ENCODE results near the gene TRIM65.
"Not testable (repeated sequence)": the region's sequence is repeated elsewhere in the genome, so short reads cannot be mapped to it uniquely, and the experiment has no call there.

TRIM65 gene

DNA sequence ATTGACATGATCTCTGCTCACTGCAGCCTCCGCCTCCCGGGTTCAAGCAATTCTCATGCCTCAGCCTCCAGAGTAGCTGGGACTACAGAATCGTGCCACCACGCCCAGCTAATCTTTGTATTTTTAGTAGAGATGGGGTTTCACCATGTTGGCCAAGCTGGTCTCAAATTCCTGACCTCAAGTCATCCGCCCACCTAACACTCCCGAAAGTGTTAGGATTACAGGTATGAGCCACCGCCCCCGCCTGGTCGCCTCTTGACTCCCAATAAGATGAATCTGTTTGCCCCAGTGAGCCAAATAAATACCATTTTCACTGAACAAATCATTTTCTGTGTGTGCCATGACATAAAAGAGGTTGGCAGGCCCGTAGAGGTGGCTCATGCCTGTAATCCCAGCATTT, 37.4 kb downstream of the TRIM65 start:
- not testable (repeated sequence) for H2AFZ ChIP-seq (ENCODE audit: low read depth, low read length); H4K8ac ChIP-seq (ENCODE audit: low read length); H2BK5ac ChIP-seq (ENCODE audit: low read depth, low read length, poor library complexity, severe bottlenecking); H3K79me1 ChIP-seq (replicated peaks; ENCODE audit: low read length, poor library complexity, severe bottlenecking); H3K27ac ChIP-seq (ENCODE audit: low read length, poor library complexity, severe bottlenecking); H2BK120ac ChIP-seq (ENCODE audit: low read depth, low read length); H2AK5ac ChIP-seq (ENCODE audit: low read length, severe bottlenecking); H3K14ac ChIP-seq (ENCODE audit: low read length in 2 of 2); H3K36me3 ChIP-seq (ENCODE audit: control insufficient read depth in 1 of 2, insufficient read depth in 2 of 2, low read depth in 1 of 2, low read length in 2 of 2); H3K4ac ChIP-seq (ENCODE audit: low read depth in 1 of 2, low read length in 2 of 2); H3K4me1 ChIP-seq (ENCODE audit: control insufficient read depth, insufficient read depth, low read depth, low read length); H2BK12ac ChIP-seq (ENCODE audit: low read length in 2 of 2); DNase-seq; H3K23ac ChIP-seq (ENCODE audit: low read length in 2 of 2); H4K91ac ChIP-seq (ENCODE audit: low read length); H3K4me2 ChIP-seq (ENCODE audit: low read length, poor library complexity, severe bottlenecking); H3K9ac ChIP-seq (ENCODE audit: low read length); H3K18ac ChIP-seq (ENCODE audit: low read depth in 1 of 2, low read length in 2 of 2); H3K27me3 ChIP-seq (ENCODE audit: control insufficient read depth in 1 of 2, insufficient read depth in 1 of 2, low read length in 2 of 2); H3K9me3 ChIP-seq (ENCODE audit: control insufficient read depth, low read length); H3K4me3 ChIP-seq (ENCODE audit: insufficient read depth in 1 of 2, low read depth in 1 of 2, low read length in 2 of 2)
- WGBS: 89% methylated on average over 10 of the region's 10 CpGs
- H2BK15ac ChIP-seq (ENCODE audit: low read depth, poor library complexity, severe bottlenecking): peak overlapping the region; percentile 52

DNA sequence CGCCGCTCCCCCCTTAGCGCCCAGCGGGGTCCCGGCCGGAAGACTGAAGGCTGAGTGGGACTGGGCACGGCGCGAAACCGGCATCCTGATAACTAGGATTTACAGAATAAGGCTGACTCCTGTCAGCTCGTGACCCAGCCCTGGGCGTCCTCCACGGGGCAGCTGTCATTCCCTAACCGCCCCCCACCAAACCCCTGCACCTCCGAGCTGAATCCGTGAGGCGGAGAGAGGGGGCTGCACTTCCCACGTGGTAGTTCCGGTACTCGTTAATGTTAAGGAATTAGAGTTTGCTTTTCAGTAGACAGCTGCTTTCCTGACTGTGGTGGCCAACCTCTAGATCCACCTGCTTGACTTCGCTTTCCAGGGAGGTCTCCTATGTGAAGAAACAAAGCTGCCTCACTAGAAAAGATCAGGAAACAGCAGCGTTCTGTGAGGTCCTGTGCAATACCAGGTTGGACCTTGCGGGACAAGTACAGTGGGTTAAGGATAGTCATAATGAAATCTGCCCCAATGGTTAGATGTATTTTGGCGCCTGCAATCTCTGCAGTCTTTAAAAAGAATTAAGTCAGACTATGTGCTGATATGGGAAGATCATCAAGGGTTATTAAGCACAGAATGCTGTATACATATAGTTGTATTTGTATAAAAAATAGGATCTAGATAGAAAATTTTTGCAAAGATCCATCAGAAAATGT, 40.5 kb downstream of the TRIM65 start:
- H2BK15ac ChIP-seq (ENCODE audit: low read depth, poor library complexity, severe bottlenecking): no peak overlapping the region
- H4K8ac ChIP-seq (ENCODE audit: low read length): peak overlapping the region; percentile 78
- WGBS: 4% methylated on average over 24 of the region's 24 CpGs
- peaks cover 8% of the 10 kb centered on the region for H3K4me1 ChIP-seq (ENCODE audit: control insufficient read depth, insufficient read depth, low read depth, low read length)
- peaks cover 6 to 13% of the 10 kb centered on the region in 2 experiments for H3K36me3 ChIP-seq (ENCODE audit: control insufficient read depth in 1 of 2, insufficient read depth in 2 of 2, low read depth in 1 of 2, low read length in 2 of 2)
- H3K14ac ChIP-seq (ENCODE audit: low read length in 2 of 2): peak overlapping the region in 1 of 2 experiments; percentile 44
- H4K91ac ChIP-seq (ENCODE audit: low read length): no peak overlapping the region
- DNase-seq: peak; percentile 67
- peak overlapping the region; percentile 76 to 90 for H3K4me3 ChIP-seq (ENCODE audit: insufficient read depth in 1 of 2, low read depth in 1 of 2, low read length in 2 of 2)
- peak overlapping the region; percentile 89 for H3K4me2 ChIP-seq (ENCODE audit: low read length, poor library complexity, severe bottlenecking)
- peaks cover 2% of the 10 kb centered on the region for H3K79me1 ChIP-seq (replicated peaks; ENCODE audit: low read length, poor library complexity, severe bottlenecking)
- H2BK120ac ChIP-seq (ENCODE audit: low read depth, low read length): peak overlapping the region; percentile 93
- H3K18ac ChIP-seq (ENCODE audit: low read depth in 1 of 2, low read length in 2 of 2): peak overlapping the region; percentile 80 to 95
- H3K27me3 ChIP-seq (ENCODE audit: control insufficient read depth in 1 of 2, insufficient read depth in 1 of 2, low read length in 2 of 2): no peaks in the 10 kb centered on the region
- no peak overlapping the region for H2BK5ac ChIP-seq (ENCODE audit: low read depth, low read length, poor library complexity, severe bottlenecking)
- H3K9ac ChIP-seq (ENCODE audit: low read length): peak overlapping the region; percentile 94
- peak overlapping the region; percentile 74 for H3K27ac ChIP-seq (ENCODE audit: low read length, poor library complexity, severe bottlenecking)
- peak overlapping the region in 1 of 2 experiments; percentile 23 for H3K23ac ChIP-seq (ENCODE audit: low read length in 2 of 2)
- H3K9me3 ChIP-seq (ENCODE audit: control insufficient read depth, low read length): no peaks in the 10 kb centered on the region
- peak overlapping the region; percentile 60 for H2AFZ ChIP-seq (ENCODE audit: low read depth, low read length)
- peak overlapping the region in 1 of 2 experiments; percentile 82 for H2BK12ac ChIP-seq (ENCODE audit: low read length in 2 of 2)
- no peak overlapping the region for H2AK5ac ChIP-seq (ENCODE audit: low read length, severe bottlenecking)
- H3K4ac ChIP-seq (ENCODE audit: low read depth in 1 of 2, low read length in 2 of 2): peak overlapping the region; percentile 77 to 85

DNA sequence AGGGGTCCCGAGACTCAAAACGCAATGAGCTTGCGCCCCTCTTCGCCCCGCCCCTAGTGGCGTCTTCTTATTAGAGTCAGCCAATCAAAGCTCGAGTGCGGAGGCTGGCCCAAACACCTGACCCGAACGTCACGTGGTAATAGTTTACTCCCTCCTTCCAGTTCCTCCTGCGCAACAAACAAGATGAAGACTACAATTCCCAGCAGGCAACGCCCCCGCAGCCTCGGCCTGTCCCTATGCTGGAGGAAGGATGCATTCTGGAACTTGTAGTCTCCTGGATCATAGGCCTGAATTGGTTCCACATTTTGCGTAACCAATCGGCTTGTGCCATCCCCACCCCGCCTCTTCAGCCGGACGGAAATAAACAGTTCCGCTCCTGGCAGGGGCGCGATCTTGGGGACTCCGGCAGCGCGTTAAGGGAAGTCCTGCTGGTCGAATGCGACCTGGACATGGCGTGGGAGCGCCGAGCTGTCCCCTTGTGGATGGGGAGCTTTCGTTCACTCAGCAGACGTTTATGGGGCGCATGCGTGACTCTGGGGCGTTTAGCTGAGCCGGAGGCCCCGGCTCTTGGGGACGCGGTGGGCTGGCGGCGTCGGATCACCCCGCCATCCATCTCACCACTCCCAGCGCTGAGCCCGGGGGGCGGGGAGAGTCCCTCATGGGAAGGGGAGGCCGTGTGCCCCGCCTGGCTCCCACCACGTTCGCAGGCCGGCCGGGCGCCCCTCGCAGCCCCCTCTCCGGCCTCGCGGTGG, 41.3 kb downstream of the TRIM65 start, which contains the start of gene WBP2:
WBP2 (minus strand) TSS at position 26 of the 752 bp plus-strand sequence. CDS start 38 bp downstream, outside the sequence.
- under 1% methylated on average over 56 of the region's 58 CpGs for WGBS
- H3K27ac ChIP-seq (ENCODE audit: low read length, poor library complexity, severe bottlenecking): peak within 1 kb of the TSS; percentile 87
- H3K9ac ChIP-seq (ENCODE audit: low read length): peak within 1 kb of the TSS; percentile 94

DNA sequence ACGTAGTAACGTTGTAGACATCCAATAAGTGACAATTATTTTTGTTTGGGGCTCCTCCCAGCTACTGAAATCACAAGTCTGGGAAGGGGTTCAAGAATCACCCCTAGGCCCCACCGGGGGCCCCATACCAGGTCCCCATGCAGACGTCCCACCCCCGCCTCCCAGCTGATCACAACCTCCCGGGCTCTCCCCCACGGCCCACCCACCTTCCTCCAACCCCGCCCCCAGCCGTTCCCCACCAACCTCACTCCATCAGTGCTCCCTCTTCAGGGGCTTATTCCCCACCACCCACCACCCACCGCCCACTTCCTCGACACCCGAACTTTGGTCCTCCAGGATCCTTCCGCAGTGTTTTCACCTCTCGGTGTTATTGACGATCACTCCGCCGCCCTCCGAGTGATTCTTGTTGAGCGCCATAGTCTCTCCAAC, 41.9 kb downstream of the TRIM65 start:
- 3% methylated on average over 19 of the region's 19 CpGs for WGBS
- peak overlapping the region; percentile 87 for H2BK120ac ChIP-seq (ENCODE audit: low read depth, low read length)
- H2BK12ac ChIP-seq (ENCODE audit: low read length in 2 of 2): no peak overlapping the region
- H2AFZ ChIP-seq (ENCODE audit: low read depth, low read length): no peak overlapping the region
- peaks cover 9% of the 10 kb centered on the region for H3K4me1 ChIP-seq (ENCODE audit: control insufficient read depth, insufficient read depth, low read depth, low read length)
- peaks cover 4% of the 10 kb centered on the region for H3K79me1 ChIP-seq (replicated peaks; ENCODE audit: low read length, poor library complexity, severe bottlenecking)
- H3K23ac ChIP-seq (ENCODE audit: low read length in 2 of 2): no peak overlapping the region
- H2AK5ac ChIP-seq (ENCODE audit: low read length, severe bottlenecking): no peak overlapping the region
- H2BK15ac ChIP-seq (ENCODE audit: low read depth, poor library complexity, severe bottlenecking): no peak overlapping the region
- DNase-seq: no peak
- peak overlapping the region; percentile 85 for H2BK5ac ChIP-seq (ENCODE audit: low read depth, low read length, poor library complexity, severe bottlenecking)
- peak overlapping the region in 1 of 2 experiments; percentile 72 for H3K18ac ChIP-seq (ENCODE audit: low read depth in 1 of 2, low read length in 2 of 2)
- H3K27me3 ChIP-seq (ENCODE audit: control insufficient read depth in 1 of 2, insufficient read depth in 1 of 2, low read length in 2 of 2): no peaks in the 10 kb centered on the region
- H3K9me3 ChIP-seq (ENCODE audit: control insufficient read depth, low read length): no peaks in the 10 kb centered on the region
- peak overlapping the region; percentile 83 for H4K8ac ChIP-seq (ENCODE audit: low read length)
- H3K4me2 ChIP-seq (ENCODE audit: low read length, poor library complexity, severe bottlenecking): peak overlapping the region; percentile 70
- no peak overlapping the region for H3K14ac ChIP-seq (ENCODE audit: low read length in 2 of 2)
- peak overlapping the region; percentile 72 to 90 for H3K4me3 ChIP-seq (ENCODE audit: insufficient read depth in 1 of 2, low read depth in 1 of 2, low read length in 2 of 2)
- peak overlapping the region; percentile 87 for H3K27ac ChIP-seq (ENCODE audit: low read length, poor library complexity, severe bottlenecking)
- H3K9ac ChIP-seq (ENCODE audit: low read length): peak overlapping the region; percentile 94
- H3K36me3 ChIP-seq (ENCODE audit: control insufficient read depth in 1 of 2, insufficient read depth in 2 of 2, low read depth in 1 of 2, low read length in 2 of 2): peaks cover 14 to 24% of the 10 kb centered on the region in 2 experiments
- H4K91ac ChIP-seq (ENCODE audit: low read length): no peak overlapping the region
- H3K4ac ChIP-seq (ENCODE audit: low read depth in 1 of 2, low read length in 2 of 2): peak overlapping the region in 1 of 2 experiments; percentile 50

More for the DNA sequence above, 41.3 kb downstream of the TRIM65 start, which contains the start of gene WBP2:
- Histone ChIP-seq H3K4me2 (ENCODE audit: low read length, poor library complexity, severe bottlenecking) (peak within 1 kb of the TSS; percentile 89), H2AFZ (ENCODE audit: low read depth, low read length) (peak within 1 kb of the TSS; percentile 60), H2BK15ac (ENCODE audit: low read depth, poor library complexity, severe bottlenecking) (peak within 1 kb of the TSS; percentile 34), H3K4me1 (ENCODE audit: control insufficient read depth, insufficient read depth, low read depth, low read length) (peaks cover 9% of the 10 kb centered on the region), H4K91ac (ENCODE audit: low read length) (peak within 1 kb of the TSS; percentile 44), H3K36me3 (ENCODE audit: control insufficient read depth in 1 of 2, insufficient read depth in 2 of 2, low read depth in 1 of 2, low read length in 2 of 2) (peaks cover 11 to 20% of the 10 kb centered on the region in 2 experiments), H3K4ac (ENCODE audit: low read depth in 1 of 2, low read length in 2 of 2) (peak within 1 kb of the TSS; percentile 77 to 85), H2BK5ac (ENCODE audit: low read depth, low read length, poor library complexity, severe bottlenecking) (peak within 1 kb of the TSS; percentile 85), H3K4me3 (ENCODE audit: insufficient read depth in 1 of 2, low read depth in 1 of 2, low read length in 2 of 2) (peak within 1 kb of the TSS; percentile 76 to 90), H3K14ac (ENCODE audit: low read length in 2 of 2) (peak within 1 kb of the TSS in 1 of 2 experiments; percentile 44), H2AK5ac (ENCODE audit: low read length, severe bottlenecking) (peak within 1 kb of the TSS; percentile 28), H4K8ac (ENCODE audit: low read length) (peak within 1 kb of the TSS; percentile 83), H3K18ac (ENCODE audit: low read depth in 1 of 2, low read length in 2 of 2) (peak within 1 kb of the TSS; percentile 80 to 95), H3K23ac (ENCODE audit: low read length in 2 of 2) (peak within 1 kb of the TSS in 1 of 2 experiments; percentile 23), H3K27me3 (ENCODE audit: control insufficient read depth in 1 of 2, insufficient read depth in 1 of 2, low read length in 2 of 2) (no peaks in the 10 kb centered on the region), H3K79me1 (replicated peaks; ENCODE audit: low read length, poor library complexity, severe bottlenecking) (peaks cover 3% of the 10 kb centered on the region), H2BK120ac (ENCODE audit: low read depth, low read length) (peak within 1 kb of the TSS; percentile 93), H2BK12ac (ENCODE audit: low read length in 2 of 2) (peak within 1 kb of the TSS in 1 of 2 experiments; percentile 82), H3K9me3 (ENCODE audit: control insufficient read depth, low read length) (no peaks in the 10 kb centered on the region)
- DNase-seq: peak; percentile 100
